Subcutaneous adipose tissue (tissue), 4 donors: Measurements from ENCODE around the gene TMEM235. TPM values are rescaled to one million over a fixed set of nuclear protein-coding genes. Genes with fewer than 3 reads are reported as not detected.

Experiments
- CTCF ChIP-seq: fragments of 450-650 bp; IDR thresholded peaks from one replicate; pipeline ENCODE4 v1.5.1; 2016; ENCODE audit warnings: low read depth, mild to moderate bottlenecking, control low read depth, antibody characterized with exemption, moderate library complexity
- total RNA-seq, 4 donors: library from RNA; depleted of rRNA; stranded (reverse); fragments of >200 nt; gene quantifications; one replicate each; pipeline ENCODE4 v1.1.0, GENCODE V29; 2016

Gene TMEM235
- total RNA-seq, 4 donors from 2014 or later, result not detected

- TF ChIP-seq CTCF, result no peak
These were observed 26.2 kb upstream of the TMEM235 start for GRCh38 chr17:78205124-78205775.

- no peak for TF ChIP-seq CTCF
These were observed 25.1 kb upstream of the TMEM235 start for GRCh38 chr17:78206298-78206697.

GRCh38 chr17:78208486-78208885, 22.9 kb upstream of the TMEM235 start:
- no peak for TF ChIP-seq CTCF

- no peak for TF ChIP-seq CTCF
These were observed 21.3 kb upstream of the TMEM235 start for GRCh38 chr17:78210111-78210510.

- no peak for TF ChIP-seq CTCF
These were observed 20.4 kb upstream of the TMEM235 start for GRCh38 chr17:78211032-78211431.

GRCh38 chr17:78214016-78214705, 17.3 kb upstream of the TMEM235 start, which contains the start of gene BIRC5:
BIRC5 (plus strand) TSS chr17:78214253; CDS start chr17:78214317, 64 bp downstream.
- no peak for TF ChIP-seq CTCF

GRCh38 chr17:78214706-78215061, 16.7 kb upstream of the TMEM235 start:
- TF ChIP-seq CTCF, result no peak
